ENCODE data around the gene OR1K1. TPM values are rescaled to one million over a fixed set of nuclear protein-coding genes. Genes with fewer than 3 reads are reported as not detected.
"Not testable (repeated sequence)": the region's sequence is repeated elsewhere in the genome, so short reads cannot be mapped to it uniquely, and the experiment has no call there.

OR1K1 gene
- total RNA-seq, 2 donors from 2014 or later, result not detected

DNA sequence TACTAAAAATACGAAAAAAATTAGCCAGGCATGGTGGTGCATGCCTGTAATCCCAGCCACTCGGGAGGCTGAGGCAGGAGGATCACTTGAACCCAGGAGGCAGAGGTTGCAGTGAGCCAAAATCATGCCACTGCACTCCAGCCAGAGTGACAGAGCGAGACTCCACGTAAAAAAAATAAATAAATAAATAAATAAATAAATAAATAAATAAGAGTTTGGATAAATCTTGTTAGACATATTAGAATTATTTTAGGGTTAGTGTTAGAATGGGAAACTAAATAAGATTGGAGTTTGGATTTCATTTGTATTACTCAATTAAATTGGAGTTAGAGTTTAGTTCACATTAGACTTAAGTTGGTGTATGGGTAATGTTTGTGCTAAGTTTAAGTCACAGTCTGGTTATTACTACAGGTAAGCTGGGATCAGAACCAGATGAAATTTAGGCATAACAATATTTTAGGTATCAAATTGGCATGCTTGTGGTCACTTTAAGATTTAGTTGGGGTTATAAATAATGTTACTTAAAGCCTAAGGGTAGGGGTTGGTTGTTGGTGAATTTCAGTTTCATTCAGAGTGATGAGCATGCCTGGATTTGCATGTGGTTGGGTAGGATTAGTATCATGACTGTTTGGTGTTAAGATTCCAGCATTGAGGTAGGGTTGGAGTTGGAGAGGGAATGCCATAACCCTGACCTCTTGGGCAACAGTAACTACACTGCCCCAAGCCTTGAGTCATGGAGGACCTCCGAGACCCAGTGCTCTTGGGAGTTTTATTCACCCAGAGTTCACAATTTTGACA lies 7.9 kb upstream of the OR1K1 start:
- ATAC-seq (replicated peaks in 1 of 2) (no peak), DNase-seq (no peak)
- no peaks in the 10 kb centered on the region for H3K27me3 Mint-ChIP-seq (ENCODE audit: low read depth)
- no peaks in the 10 kb centered on the region for H3K36me3 Mint-ChIP-seq (ENCODE audit: insufficient read depth in 2 of 2)
- H3K9me3 Mint-ChIP-seq, result peaks cover 0 to 1% of the 10 kb centered on the region in 2 donors
- no peak overlapping the region for H3K27ac Mint-ChIP-seq
- no peaks in the 10 kb centered on the region for H3K4me1 Mint-ChIP-seq (ENCODE audit: low read depth)
- no peak overlapping the region for H3K4me3 Mint-ChIP-seq

DNA sequence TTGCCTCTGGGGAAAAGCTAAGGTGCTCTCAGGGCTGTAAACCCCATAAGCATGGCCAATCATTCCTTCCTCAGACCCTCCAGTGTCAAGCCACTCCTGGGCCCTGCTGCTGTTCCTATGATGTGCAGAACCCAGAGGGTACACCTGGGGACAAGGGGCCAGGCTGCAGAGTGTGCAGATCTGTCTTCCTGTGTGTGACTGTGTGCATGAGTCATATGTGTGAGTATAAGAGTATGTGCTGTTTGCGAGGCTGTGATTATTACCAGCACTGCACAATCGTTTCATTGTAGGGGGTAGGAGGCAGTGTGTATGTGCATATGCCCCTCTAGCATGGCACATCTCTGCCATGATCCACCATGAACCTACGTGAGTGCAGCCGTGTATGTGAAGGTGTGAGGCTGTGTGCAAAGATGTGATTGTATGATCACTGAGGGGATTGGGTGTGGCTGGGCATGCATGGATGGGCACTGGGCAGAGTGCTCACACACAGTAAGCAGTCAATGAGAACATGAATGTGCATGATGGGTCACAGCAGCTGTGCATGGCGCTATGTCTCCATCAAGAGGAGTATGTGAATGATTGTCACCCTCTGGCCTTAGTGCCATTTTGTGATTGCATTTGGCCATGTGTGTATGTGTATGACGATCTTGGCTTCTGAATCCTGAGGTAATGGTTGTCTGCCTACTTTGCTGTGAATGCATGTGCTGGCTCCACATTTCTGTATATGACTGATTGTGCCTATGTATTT lies 2.4 kb upstream of the OR1K1 start:
- peak; percentile 31 to 58 for ATAC-seq (replicated peaks in 1 of 2)
- peaks cover 0 to 1% of the 10 kb centered on the region in 2 donors for H3K9me3 Mint-ChIP-seq
- H3K27me3 Mint-ChIP-seq (ENCODE audit: low read depth), result no peaks in the 10 kb centered on the region
- no peaks in the 10 kb centered on the region for H3K4me1 Mint-ChIP-seq (ENCODE audit: low read depth)
- H3K36me3 Mint-ChIP-seq (ENCODE audit: insufficient read depth in 2 of 2), result no peaks in the 10 kb centered on the region
- H3K27ac Mint-ChIP-seq, result no peak overlapping the region
- H3K4me3 Mint-ChIP-seq, result no peak overlapping the region
- DNase-seq, result no peak

DNA sequence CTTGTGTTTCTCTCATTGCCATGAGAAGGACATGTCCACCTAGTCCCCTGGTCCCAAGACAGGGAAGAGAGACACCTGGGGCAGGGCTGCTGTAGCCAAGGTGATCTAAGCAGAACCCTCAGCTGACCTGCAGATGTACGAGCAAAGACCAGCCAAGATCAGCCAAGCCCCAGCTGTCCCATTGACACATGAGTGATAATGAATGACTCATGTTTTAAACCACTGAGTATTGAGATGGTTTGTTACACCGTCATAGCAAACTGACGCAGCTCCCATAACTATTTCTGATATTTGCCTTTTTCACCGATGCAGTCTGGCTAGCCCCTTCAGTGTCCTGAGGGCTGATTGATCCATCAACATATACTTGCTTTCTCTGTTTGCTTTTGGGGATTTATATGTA lies 6.7 kb downstream of the OR1K1 start:
- Mint-ChIP-seq H3K36me3 (ENCODE audit: insufficient read depth in 2 of 2) (peaks cover 8 to 13% of the 10 kb centered on the region in 2 donors), H3K9me3 (peaks cover 3 to 11% of the 10 kb centered on the region in 2 donors), H3K4me1 (ENCODE audit: low read depth) (peaks cover 25% of the 10 kb centered on the region), H3K27me3 (ENCODE audit: low read depth) (no peaks in the 10 kb centered on the region), H3K27ac (peak overlapping the region; percentile 88), H3K4me3 (peak overlapping the region; percentile 31 to 44)
- DNase-seq (peak; percentile 33 to 46), ATAC-seq (replicated peaks in 1 of 2) (peak; percentile 22 to 56)

DNA sequence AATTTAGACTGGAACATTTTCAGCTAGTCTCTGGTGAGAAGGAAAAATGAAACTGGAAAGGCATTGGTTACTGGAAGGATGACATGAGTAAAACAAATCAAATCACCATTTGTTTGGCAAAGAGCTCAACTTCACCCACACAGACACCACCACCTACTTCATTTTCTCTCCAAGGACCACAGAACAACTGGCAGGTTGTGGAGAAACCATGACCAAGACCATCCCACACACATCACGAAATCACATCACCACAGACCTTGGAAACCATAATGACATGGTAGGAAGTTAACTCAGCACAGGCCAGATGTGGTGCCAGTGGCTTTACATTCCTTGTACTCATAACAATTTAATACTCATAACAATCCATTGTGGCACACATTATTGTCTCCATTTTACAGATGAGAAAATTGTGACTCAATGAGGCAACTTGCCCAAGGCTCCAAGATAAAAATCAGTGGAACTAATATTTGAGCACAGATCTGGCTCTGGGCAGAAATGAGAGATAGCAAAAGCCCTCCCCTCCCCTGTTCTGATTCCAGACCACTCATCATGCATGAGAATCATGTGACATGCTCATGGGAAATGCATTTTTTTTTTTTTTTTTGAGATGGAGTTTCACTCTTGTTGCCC lies 7.5 kb downstream of the OR1K1 start:
- peak; percentile 80 to 81 for DNase-seq
- peaks cover 25% of the 10 kb centered on the region for H3K4me1 Mint-ChIP-seq (ENCODE audit: low read depth)
- H3K4me3 Mint-ChIP-seq, result peak overlapping the region; percentile 31 to 44
- H3K36me3 Mint-ChIP-seq (ENCODE audit: insufficient read depth in 2 of 2), result peaks cover 8 to 13% of the 10 kb centered on the region in 2 donors
- peaks cover 3 to 11% of the 10 kb centered on the region in 2 donors for H3K9me3 Mint-ChIP-seq
- H3K27me3 Mint-ChIP-seq (ENCODE audit: low read depth), result no peaks in the 10 kb centered on the region
- peak overlapping the region; percentile 88 for H3K27ac Mint-ChIP-seq
- ATAC-seq (replicated peaks in 1 of 2), result peak; percentile 85 to 87

DNA sequence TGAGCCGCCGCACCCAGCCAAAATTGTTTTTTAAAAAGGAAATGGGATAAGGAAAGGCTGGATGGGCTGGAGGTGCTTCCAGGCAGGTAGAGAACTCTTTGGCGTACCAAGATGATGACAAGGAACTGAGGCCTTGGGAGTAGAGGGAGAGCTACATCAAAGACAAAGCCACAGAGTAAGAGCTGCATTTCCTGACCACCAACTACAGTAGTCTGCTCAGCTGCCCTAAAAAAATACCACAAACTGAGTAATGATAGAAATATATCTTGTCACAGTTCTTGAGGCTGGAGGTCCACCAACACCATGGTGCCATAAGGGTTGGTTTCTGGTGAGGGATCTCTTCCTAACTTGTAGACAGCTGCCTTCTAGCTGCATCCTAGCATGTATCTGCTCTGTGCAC lies 8.2 kb downstream of the OR1K1 start:
- Mint-ChIP-seq H3K36me3 (ENCODE audit: insufficient read depth in 2 of 2) (peaks cover 8 to 13% of the 10 kb centered on the region in 2 donors), H3K27ac (no peak overlapping the region), H3K27me3 (ENCODE audit: low read depth) (no peaks in the 10 kb centered on the region), H3K4me1 (ENCODE audit: low read depth) (peaks cover 25% of the 10 kb centered on the region), H3K4me3 (peak overlapping the region; percentile 5 to 43), H3K9me3 (peaks cover 3 to 11% of the 10 kb centered on the region in 2 donors)
- peak in 1 of 2 donors; percentile 13 for DNase-seq
- peak; percentile 31 to 51 for ATAC-seq (replicated peaks in 1 of 2)

DNA sequence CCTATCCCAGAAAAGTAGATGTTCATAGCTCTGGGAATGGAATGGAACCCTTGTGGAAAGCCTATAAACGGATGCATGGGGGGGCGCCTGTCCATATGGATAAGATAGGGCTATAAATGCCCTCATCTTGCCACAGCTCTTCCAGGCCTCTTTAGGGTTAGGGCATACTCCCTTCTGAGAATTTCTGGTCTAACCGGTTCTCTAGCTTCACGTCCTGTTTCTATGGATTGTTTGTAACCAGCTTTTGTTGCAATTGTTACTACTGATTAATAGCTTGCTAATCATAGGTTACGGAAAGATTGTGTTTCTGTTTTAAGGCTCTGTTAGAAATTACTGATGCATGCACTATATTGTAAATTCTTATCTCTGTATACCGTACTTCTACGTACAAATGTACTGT lies 9.3 kb downstream of the OR1K1 start:
- Mint-ChIP-seq H3K36me3 (ENCODE audit: insufficient read depth in 2 of 2) (peaks cover 8 to 13% of the 10 kb centered on the region in 2 donors), H3K4me1 (ENCODE audit: low read depth) (peaks cover 25% of the 10 kb centered on the region), H3K9me3 (peaks cover 3 to 11% of the 10 kb centered on the region in 2 donors)
- DNase-seq; H3K27me3 Mint-ChIP-seq (ENCODE audit: low read depth); ATAC-seq (replicated peaks in 1 of 2); H3K4me3 Mint-ChIP-seq; H3K27ac Mint-ChIP-seq: not testable (repeated sequence)

DNA sequence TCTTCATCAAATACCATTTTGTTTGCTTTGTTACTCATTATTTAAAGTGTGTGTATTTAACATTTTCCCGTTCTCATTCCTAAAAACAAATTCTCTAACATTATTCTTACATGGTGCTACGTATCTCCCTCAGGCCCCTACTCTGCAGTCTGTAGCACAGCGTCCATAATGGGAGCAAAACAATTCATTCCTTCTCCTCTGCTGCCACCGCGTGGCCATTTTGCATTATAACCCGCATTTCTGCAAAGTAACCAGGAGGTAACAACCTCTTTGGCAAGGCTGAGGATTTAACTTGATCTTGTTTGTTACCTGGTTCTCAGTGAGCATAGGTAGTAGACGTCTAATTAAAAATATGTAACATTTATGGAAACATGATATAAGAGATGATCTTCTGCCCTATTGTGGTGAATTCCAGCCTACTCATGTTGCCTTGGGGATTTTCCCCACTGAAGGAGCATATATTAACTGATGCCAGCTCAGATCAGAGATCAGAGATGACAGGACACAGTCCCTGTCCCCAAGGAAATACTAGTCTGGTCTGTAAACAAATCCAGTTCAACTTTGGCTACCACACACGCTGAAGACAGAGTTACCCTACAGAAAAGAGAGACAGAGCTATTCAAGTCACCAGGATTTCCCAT lies 10.5 kb downstream of the OR1K1 start:
- ATAC-seq (replicated peaks in 1 of 2) (peak; percentile 22 to 32), DNase-seq (peak; percentile 61 to 80)
- no peak overlapping the region for H3K4me3 Mint-ChIP-seq
- no peaks in the 10 kb centered on the region for H3K27me3 Mint-ChIP-seq (ENCODE audit: low read depth)
- H3K4me1 Mint-ChIP-seq (ENCODE audit: low read depth), result peaks cover 27% of the 10 kb centered on the region
- no peak overlapping the region for H3K27ac Mint-ChIP-seq
- H3K36me3 Mint-ChIP-seq (ENCODE audit: insufficient read depth in 2 of 2), result peaks cover 10 to 15% of the 10 kb centered on the region in 2 donors
- H3K9me3 Mint-ChIP-seq, result peaks cover 3 to 10% of the 10 kb centered on the region in 2 donors

DNA sequence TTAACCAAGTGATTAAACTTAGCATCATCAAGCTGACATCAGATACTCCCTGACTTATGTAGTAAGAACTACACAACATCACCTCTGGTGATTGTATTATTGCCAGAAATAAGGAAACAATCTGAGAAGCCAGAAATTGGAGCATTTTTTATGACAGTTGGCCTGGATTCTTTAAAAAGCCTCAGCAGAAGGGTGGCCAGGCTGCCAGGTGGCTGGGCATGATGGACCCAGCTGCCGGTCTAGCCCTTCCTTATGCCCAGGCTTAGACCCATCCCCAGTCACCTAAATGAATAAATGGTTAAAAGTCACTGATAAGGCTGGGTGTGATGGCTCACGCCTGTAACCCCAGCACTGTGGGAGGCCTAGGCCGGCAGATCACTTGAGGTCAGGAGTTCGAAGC lies 12.8 kb downstream of the OR1K1 start:
- H3K27me3 Mint-ChIP-seq (ENCODE audit: low read depth), result no peaks in the 10 kb centered on the region
- H3K27ac Mint-ChIP-seq, result no peak overlapping the region
- H3K4me1 Mint-ChIP-seq (ENCODE audit: low read depth), result peaks cover 28% of the 10 kb centered on the region

DNA sequence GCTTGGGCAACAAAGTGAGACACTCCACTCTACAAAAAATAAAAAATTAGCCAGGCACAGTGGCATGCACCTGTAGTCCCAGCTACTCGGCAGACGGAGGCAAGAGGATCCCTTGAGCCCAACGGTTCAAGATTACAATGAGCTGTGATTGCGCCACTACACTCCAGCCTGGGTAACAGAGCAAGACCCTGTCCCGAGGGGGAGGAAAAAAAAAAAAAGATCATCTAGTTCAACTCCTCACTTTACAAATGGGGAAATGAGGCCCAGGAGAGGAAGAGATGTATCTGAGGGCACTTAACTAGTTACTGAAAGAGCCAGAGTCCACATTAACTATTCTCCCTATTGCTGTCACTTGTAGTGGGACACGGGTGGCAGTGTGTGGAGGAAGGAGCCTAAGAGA lies 14.6 kb downstream of the OR1K1 start:
- no peaks in the 10 kb centered on the region for H3K9me3 Mint-ChIP-seq
- H3K27ac Mint-ChIP-seq, result no peak overlapping the region
- ATAC-seq (replicated peaks in 1 of 2) (no peak), DNase-seq (no peak)
- no peaks in the 10 kb centered on the region for H3K27me3 Mint-ChIP-seq (ENCODE audit: low read depth)
- H3K4me1 Mint-ChIP-seq (ENCODE audit: low read depth), result peaks cover 19% of the 10 kb centered on the region
- peaks cover 5 to 7% of the 10 kb centered on the region in 2 donors for H3K36me3 Mint-ChIP-seq (ENCODE audit: insufficient read depth in 2 of 2)
- H3K4me3 Mint-ChIP-seq, result peak overlapping the region in 1 of 2 donors; percentile 10

More for the DNA sequence above, 12.8 kb downstream of the OR1K1 start:
- Mint-ChIP-seq H3K36me3 (ENCODE audit: insufficient read depth in 2 of 2) (peaks cover 5 to 7% of the 10 kb centered on the region in 2 donors), H3K4me3 (no peak overlapping the region), H3K9me3 (no peaks in the 10 kb centered on the region)
- DNase-seq, result no peak
- no peak for ATAC-seq (replicated peaks in 1 of 2)

DNA sequence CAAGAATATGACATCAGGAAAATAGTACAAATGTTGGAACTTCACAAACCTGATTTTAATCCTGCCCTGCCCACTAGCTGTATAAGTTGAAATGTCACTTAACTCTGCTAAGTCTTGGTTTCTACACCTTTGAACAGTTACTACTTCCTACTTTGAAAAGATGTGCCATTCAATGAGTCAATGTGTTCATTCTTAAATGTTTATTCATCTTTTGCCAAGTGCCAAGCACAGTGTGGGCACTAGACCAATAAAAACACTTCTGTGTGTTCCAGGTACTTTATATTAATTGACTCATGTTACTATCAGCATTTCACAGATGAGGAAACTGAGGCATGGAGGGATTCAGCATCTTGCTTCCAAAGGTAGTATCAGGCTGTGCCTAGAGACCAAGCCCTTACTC lies 15.6 kb downstream of the OR1K1 start:
- H3K36me3 Mint-ChIP-seq (ENCODE audit: insufficient read depth in 2 of 2), result peaks cover 7 to 10% of the 10 kb centered on the region in 2 donors
- H3K27me3 Mint-ChIP-seq (ENCODE audit: low read depth), result no peaks in the 10 kb centered on the region
- no peak overlapping the region for H3K4me3 Mint-ChIP-seq
- H3K9me3 Mint-ChIP-seq, result no peaks in the 10 kb centered on the region
- H3K27ac Mint-ChIP-seq, result peak overlapping the region; percentile 76
- ATAC-seq (replicated peaks in 1 of 2), result peak; percentile 30 to 33
- no peak for DNase-seq
- H3K4me1 Mint-ChIP-seq (ENCODE audit: low read depth), result peaks cover 24% of the 10 kb centered on the region

DNA sequence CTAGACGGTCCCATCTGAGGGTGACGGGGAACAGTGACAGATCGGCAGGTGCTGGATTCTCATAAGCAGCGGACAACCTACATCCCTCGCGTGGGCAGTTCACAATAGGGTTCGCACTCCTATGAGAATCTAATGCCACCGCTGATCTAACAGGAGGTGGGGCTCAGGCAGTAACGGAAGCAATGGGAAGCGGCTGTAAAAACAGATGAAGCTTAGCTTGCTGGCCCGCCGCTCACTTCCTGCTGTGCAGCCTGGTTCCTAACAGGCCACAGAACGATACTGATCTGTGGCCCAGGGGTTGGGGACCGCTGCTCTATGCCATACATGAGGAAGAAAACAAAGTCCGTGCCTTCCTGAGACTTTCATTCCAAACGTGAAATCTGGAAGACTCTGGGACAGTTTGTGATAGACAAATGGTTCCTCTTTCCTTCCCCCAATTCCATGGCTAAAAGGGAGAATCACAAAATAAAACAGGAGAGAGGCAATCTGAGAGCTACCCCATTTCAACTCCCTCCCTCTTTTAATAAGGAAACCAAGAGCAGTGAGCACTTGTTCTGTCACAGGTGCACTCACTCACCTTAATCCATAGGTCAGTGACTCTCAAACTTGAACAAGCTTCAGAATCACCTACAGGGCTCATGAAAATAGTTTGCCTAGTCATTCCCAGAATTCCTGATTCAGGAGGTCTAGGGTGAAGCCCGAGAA lies 16.4 kb downstream of the OR1K1 start:
- H3K9me3 Mint-ChIP-seq, result no peaks in the 10 kb centered on the region
- peak overlapping the region; percentile 73 to 88 for H3K4me3 Mint-ChIP-seq
- ATAC-seq (replicated peaks in 1 of 2) (peak; percentile 76 to 84), DNase-seq (peak; percentile 38 to 44)
- peaks cover 7 to 10% of the 10 kb centered on the region in 2 donors for H3K36me3 Mint-ChIP-seq (ENCODE audit: insufficient read depth in 2 of 2)
- H3K27ac Mint-ChIP-seq, result peak overlapping the region; percentile 85
- H3K27me3 Mint-ChIP-seq (ENCODE audit: low read depth), result no peaks in the 10 kb centered on the region
- H3K4me1 Mint-ChIP-seq (ENCODE audit: low read depth), result peaks cover 26% of the 10 kb centered on the region

DNA sequence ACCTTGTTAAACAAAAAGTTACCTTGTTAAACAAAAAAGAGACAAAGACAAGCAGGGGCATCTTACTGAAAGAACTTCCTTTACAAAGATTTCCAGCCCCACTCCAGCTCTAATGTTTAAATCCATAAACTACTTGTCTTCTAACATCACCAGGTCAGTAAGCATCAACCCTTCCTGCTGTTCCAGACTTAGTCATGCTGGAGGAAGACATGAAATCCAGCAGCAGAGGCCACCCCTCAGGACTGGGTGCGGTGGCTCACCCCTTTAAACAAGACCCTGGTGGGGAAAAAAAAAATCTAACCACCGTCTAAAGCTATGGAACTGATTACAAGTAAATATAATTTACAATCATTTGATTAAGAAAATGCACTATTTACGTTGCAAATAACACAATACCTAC lies 19.4 kb downstream of the OR1K1 start:
- peaks cover 8 to 10% of the 10 kb centered on the region in 2 donors for H3K36me3 Mint-ChIP-seq (ENCODE audit: insufficient read depth in 2 of 2)
- H3K27me3 Mint-ChIP-seq (ENCODE audit: low read depth), result no peaks in the 10 kb centered on the region
- no peak overlapping the region for H3K4me3 Mint-ChIP-seq
- ATAC-seq (replicated peaks in 1 of 2) (no peak), DNase-seq (no peak)
- H3K4me1 Mint-ChIP-seq (ENCODE audit: low read depth), result peaks cover 29% of the 10 kb centered on the region
- H3K9me3 Mint-ChIP-seq, result no peaks in the 10 kb centered on the region
- peak overlapping the region; percentile 59 for H3K27ac Mint-ChIP-seq

Measured in activated T-cell treated with anti-CD3 and anti-CD28 coated beads, Interleukin-2, amount 50 U/mL, for 72 hours (primary cell).